ENCODE data around the gene GPT2.

Gene GPT2

GRCh38 chr16:46899443-46900143, 15.4 kb downstream of the GPT2 start:
- DNase-seq: no peak

DNA sequence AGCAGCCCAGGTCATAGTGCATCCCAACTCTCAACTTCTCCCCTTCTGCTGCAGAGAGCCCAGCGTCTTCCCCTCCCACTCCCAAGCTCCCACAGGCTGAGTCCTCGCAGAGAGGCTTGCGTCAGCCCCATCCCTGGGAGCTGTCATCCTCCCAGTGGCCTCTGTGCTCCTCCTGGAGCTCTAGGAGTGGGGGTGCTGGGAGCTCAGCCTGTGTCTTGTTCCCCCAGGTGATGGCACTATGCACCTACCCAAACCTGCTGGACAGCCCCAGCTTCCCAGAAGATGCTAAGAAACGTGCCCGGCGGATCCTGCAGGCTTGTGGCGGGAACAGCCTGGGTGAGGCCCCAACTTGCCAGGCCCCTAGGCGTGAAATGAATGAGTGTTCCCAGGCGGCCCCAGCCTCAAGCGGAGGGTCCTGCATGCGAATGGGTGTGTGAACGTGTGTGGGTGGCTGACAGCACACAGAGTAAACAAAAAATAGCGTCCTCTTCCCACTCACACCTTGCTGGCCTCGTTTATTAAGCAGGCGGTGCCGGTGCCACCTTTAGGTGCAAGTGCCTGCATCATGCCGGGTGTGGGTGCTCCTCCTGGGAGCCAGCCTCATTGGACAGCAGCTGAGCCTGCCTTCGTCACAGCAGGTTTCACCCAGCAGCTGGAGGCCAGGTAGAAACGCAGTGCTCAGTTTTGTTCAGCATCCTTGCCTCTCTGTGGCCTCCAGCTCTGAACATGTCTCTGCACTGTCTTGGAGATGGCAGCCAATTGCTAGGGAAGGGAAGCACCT, 16.5 kb downstream of the GPT2 start:
- no peak for DNase-seq

GRCh38 chr16:46901709-46902108, 17.5 kb downstream of the GPT2 start:
- no peak for DNase-seq

GRCh38 chr16:46903255-46903905, 19.2 kb downstream of the GPT2 start:
- DNase-seq: no peak

- no peak for DNase-seq
Observed at GRCh38 chr16:46904471-46904870, 20.3 kb downstream of the GPT2 start.

- DNase-seq: no peak
Observed at GRCh38 chr16:46906360-46907060, 22.3 kb downstream of the GPT2 start.

GRCh38 chr16:46907061-46907774, 23.1 kb downstream of the GPT2 start:
- no peak for DNase-seq

DNA sequence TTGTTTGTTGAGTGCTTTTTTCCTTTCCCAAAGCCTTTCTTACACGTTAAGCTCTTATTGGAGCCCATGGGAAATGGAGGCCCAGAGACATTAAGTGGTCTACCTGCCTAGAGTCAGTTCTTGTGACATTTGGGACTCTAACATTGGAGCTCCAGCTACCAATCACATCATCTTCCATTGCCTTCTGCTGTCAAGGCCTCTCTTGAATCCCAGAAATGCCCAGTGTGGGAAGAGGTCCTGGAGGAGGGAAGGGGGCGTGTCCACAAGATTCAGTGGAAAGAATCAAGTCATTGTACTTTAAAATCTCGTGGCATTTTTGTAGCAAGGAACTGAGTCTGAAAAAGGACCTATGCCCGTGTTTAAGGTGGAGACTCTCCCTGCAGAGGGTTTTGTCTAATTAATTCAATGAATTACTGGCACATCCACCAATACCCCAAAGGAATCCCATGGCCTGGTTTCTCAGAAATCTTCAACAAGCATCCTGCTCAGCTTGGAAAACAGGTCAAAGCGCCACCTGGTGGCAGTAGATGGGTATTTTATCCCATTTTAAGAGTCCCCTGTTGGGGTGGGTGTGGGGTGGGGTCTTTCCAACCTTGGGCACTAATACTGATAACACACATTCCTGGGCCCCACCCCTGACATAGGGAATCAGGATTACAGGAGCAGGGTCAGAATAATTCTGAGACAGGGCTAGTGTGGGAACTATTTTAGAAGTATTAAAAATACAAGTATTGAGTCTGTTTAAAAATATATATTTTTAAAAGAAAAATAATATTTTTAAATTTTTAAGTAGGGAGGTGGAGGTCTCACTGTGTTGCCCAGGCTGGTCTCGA, 24.6 kb downstream of the GPT2 start:
- peak; percentile 57 for DNase-seq

- no peak for DNase-seq
Observed at GRCh38 chr16:46911038-46911437, 26.9 kb downstream of the GPT2 start.

GRCh38 chr16:46911650-46912049, 27.5 kb downstream of the GPT2 start:
- no peak for DNase-seq

- DNase-seq: no peak
Observed at GRCh38 chr16:46914556-46915201, 30.5 kb downstream of the GPT2 start.

DNA sequence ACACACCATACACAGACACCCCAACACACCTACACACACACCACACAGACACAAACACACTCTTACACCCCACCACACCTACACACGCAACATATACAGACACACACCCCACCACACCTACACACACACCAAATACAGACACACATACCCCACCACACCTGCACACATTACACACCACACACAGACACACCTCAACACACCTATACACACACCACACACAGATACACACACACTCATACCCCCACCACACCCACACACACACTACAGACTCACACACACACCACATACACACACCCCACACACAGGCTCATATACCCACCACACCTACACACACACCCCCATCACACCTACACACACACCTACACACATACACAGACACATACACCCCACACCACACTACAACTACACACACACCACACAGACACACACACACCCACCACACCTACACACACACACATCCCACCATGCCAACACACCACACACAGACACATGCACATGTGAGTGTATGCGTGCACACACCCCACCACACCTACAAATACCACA, 31.4 kb downstream of the GPT2 start:
- DNase-seq: no peak

GRCh38 chr16:46916980-46917379, 32.8 kb downstream of the GPT2 start:
- DNase-seq: no peak

GRCh38 chr16:46918400-46918799, 34.2 kb downstream of the GPT2 start:
- no peak for DNase-seq

DNA sequence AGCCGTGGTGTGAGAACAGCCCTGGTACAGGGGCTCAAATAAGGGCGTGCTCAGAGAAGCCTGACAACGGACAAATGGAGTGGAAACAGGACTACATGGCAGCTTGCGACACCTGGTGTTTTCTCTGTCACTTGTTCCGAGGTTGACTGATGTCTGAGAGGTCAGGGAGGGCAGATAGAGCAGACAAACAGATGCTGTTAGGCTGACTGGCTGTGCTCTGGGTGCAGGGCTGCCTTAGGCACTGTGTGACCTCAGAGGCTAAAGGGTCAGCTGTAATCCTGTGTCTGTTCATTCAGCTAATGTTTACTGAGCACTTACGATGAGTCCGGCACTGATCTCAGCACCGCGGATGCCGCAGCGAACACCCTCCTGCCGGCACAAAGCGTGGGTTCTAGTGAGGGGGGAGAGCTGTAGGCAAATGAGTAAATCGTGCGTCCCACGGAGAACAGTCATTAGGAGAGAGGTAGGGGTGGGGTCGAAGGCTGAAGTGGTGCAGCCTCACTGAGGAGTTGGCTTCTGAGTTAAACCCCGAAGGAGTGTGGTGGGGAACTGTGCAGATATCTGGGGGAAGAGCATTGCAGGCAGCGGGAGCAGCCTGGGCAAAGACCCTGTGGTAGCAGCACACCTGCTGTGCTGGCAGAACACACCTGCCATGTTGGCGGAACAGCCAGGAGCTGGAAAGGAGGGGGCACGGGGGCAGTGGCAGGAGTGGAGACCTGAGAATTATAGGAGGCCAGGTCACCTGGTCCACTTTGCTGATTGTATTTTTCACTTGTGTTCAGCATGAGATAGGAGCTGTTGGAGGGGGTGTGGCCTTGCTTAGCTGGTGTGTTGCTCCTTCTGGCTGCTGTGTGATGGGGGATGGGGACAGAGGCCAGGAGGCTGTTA, 35.0 kb downstream of the GPT2 start:
- DNase-seq: no peak

- no peak for DNase-seq
Observed at GRCh38 chr16:46920402-46921068, 36.4 kb downstream of the GPT2 start.

- DNase-seq: no peak
Observed at GRCh38 chr16:46922239-46922638, 38.1 kb downstream of the GPT2 start.

DNA sequence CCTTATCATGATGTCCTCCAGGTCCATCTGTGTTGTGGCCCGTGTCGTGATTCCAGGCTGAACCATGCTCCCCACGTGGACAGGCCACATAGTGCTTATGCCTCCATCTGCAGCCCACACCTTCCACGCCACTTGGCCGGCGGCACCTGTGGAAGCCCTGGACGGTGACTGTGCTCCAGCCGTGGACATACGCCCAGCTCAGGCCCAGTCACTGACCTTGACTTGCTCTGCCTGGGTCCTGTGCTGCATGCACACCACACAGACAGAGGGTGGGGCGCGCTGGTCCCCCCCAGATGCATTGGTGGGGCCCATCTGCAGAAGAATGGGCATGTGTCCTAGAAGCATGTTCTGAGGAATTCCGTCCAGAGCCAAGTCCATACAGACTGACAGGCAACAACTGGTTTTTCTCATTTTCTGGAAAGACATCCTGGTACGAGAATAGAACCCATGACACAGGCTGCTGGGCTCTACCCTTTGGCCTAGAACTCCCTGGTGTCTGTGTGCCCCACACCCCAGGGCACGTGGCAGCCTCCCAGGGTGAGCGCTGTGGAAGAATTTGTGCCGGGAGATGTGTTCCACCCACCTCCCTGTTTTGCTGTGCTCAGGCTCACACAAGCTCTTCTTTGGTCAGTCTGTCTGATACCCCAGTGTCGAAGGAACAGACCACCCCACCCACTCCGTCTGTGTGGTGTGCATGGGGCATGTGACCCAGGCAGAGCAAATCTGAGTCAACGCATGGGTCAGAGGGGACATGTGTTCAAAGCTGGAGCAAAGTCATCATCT, 39.5 kb downstream of the GPT2 start:
- no peak for DNase-seq

All from CD4-positive, alpha-beta T cell treated with Interleukin-4 for 4 hours (primary cell).